SKM-1 treated with dmso at 0.1 percent for 144 hours (cell line): ENCODE measurements around the gene BTD.

ENCODE experiments used
- DNase-seq: peaks from one replicate; lab custom pipeline; 2025; ENCODE audit not compliant: unreplicated experiment; lab: John Stamatoyannopoulos, UW

Gene BTD

DNA sequence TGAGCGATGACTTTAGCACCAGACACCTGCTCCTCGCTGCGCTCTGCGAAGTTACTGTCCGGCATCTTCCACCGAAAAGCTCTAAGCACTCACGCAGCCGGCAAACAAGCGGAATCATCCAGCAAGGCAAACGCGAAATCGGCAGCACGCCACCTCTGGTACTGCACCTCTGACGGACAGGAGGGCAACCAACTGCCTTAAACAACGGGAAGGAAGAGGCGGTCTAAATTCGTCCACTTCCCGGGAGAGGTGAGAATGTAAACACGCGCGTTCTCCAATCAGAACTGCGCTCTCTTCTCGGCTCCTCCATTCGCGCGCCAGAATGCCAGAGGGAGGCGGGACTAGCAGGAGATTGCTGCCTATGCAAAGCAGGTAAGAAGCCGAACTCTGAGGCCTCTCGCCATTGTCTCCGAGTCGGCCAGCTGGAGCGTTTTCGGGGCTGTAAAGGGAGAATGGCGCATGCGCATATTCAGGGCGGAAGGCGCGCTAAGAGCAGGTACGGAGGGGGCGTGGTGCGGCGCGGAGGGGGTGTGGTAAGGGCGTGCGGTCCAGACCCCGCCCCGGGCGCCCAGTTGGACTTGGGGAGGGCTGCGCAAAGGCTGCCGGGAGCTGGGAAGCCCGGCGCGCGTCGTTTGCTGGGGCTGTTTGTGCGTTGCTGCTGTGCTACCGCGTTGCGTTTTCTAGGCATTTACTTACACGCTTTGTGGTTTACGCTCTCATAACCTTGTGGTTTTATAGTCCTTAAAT, at the start of gene BTD, which contains the start of gene HACL1:
BTD (plus strand) TSS at position 347 of the 747 bp plus-strand sequence. CDS start 33,695 bp downstream, outside the sequence.
HACL1 (minus strand) TSS at position 171 of the 747 bp plus-strand sequence; CDS start at position 65, 106 bp downstream.
- no peak for DNase-seq

DNA sequence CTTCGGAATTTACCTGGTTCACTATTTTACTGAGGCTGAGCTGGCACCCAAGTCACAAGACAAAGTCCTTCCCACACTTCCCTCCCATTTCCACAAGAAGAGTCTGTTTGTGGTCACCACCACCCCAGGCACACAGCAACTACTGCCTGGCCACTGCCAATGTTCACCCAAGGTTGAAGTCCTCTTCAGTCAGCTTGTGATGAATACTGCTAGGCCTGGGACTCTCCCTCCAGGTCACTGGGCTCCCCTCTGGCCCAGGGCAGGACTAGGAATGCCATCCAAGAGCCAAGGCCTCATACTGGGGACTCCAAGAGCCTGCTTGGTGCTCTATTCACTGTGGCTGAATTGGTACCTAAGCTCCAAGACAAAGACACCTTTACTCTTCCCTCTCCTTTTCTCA, 49.6 kb upstream of the BTD start:
- DNase-seq: no peak

GRCh38 chr3:15553749-15554148, 47.8 kb upstream of the BTD start:
- no peak for DNase-seq

GRCh38 chr3:15556512-15556911, 45.0 kb upstream of the BTD start:
- DNase-seq: peak; percentile 78

GRCh38 chr3:15557511-15557946, 44.0 kb upstream of the BTD start:
- DNase-seq: peak; percentile 43

- no peak for DNase-seq
Observed at GRCh38 chr3:15558581-15558980, 43.0 kb upstream of the BTD start.

- DNase-seq: no peak
Observed at GRCh38 chr3:15562560-15562959, 39.0 kb upstream of the BTD start.

- DNase-seq: no peak
Observed at GRCh38 chr3:15563190-15563589, 38.4 kb upstream of the BTD start.

- no peak for DNase-seq
Observed at GRCh38 chr3:15572138-15572537, 29.4 kb upstream of the BTD start.

GRCh38 chr3:15575446-15575845, 26.1 kb upstream of the BTD start:
- DNase-seq: no peak

DNA sequence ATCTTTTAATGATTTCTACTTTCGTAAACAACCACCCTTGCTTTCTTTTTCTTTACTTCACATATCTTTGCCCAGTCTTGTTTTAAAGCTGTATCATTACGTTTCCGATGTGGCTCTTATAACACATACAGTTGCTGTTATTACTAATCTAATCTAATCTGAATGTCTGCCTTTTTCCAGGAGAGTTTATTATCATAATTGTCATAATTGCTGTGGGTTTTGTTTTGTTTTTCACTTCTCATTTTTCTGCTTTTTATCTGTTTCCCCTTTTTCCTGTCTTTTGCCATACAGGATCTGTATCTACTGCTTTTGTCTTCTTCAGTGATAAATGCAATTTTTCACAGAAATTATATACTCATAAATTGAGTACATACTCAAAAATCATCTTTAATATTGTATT, 25.1 kb upstream of the BTD start:
- no peak for DNase-seq

DNA sequence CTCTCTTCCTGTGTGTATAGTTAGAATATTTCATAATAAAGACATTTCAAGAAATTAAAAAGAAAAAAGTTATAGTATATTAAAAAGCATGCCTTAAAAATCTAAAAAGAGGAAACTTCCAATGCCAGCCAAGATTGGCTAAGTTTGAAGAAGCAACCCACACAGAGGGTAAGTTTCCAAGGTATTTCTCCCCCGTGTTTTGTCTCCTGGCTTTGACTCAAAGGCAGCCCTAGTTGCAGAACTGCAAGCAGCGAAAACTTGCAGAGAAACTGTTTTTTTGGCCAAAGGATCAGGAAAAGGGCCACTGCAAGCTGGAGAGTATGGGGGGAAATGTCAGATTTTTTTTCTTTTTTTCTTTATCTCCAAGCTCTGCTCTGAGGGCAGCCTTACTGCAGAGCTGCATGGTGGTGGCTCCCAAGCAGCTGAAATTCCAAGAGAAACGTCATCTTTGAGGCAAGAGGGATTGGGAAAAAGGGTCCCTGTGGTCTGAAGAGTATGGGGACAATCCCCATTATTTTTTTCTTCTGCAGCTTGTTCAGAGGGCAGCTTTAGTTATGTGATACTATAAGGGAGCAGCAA, 23.2 kb upstream of the BTD start:
- no peak for DNase-seq

DNA sequence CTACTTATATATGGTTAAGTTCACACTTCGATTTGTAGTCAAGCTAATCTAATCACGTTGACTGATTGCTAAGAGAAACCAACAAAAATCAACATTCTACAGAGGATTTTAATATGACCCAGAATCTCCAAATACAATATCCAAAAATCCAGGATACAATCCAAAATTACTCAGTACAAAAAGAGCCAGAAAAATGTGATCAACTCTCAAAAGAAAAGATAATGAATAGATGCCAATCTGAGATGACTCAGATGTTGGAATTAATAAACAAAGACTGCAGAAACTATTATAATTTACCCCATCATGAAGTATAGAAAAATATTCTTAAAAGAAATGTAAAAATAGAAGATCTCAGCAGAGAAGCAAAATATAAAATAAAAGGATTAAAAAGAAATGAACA, 22.5 kb upstream of the BTD start:
- DNase-seq: no peak

- DNase-seq: no peak
Observed at GRCh38 chr3:15581471-15582394, 19.8 kb upstream of the BTD start.

DNA sequence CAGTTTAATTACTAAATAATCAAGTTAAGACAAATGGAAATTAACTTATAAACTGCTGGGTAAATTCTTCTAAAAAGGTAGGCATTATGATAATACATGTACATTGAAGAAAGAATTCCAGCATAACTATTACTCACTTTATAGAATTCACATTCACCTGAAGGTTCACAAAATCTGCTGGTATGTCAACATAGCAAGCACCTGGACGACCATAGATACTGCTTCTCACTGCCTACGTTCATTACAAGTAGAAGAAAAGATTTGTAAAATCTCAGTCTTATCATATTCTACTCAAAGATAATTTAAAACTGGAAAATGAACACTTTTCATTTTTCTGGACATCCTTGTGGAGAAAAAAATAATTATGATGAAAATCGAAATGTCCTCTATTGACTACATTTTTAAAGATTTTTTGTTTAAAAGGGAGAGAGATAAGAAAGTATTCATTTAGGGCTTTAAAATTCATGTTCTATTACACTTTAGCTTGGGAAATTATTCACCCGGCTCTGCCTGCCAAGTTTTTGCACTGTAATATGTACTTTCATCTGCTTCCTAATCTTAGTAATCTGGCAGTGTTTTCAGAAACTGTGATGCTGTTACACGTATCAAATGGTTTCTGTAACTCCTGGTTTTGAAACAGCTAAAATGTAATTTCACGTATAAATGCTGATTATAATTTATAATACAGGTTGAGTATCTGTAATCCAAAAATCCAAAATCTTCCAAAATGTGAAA, 16.3 kb upstream of the BTD start:
- no peak for DNase-seq

DNA sequence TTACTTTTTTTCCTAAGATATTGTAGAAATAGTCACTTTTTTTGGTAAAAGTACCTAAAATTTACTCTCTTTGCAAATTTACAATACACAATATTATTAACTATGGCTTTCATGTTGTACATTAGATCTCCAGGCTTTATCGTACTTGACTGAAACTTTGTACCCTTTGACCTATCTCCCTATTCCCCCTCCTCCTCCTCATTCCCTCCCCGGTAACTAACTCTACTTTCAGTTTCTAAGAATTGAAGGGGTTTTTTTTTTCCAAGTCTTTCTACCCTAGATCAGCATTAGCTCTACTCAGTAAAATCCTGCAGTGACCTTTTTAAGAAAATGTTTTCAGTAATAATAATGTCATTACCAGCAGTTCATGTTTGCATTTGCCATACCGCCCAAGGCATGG, 10.3 kb upstream of the BTD start:
- DNase-seq: no peak

DNA sequence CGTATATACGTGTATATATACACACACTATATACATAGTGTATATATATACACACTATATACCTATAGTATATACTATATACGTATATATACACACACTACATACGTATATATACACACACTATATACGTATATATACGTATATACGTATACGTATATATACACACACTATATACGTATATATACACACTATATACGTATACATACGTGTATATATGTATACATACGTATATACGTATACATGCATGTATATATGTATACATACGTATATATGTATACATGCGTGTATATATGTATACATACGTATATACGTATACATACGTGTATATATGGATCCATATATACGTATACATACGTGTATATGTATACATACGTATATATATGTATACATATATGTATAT, 9.6 kb upstream of the BTD start:
- no peak for DNase-seq

DNA sequence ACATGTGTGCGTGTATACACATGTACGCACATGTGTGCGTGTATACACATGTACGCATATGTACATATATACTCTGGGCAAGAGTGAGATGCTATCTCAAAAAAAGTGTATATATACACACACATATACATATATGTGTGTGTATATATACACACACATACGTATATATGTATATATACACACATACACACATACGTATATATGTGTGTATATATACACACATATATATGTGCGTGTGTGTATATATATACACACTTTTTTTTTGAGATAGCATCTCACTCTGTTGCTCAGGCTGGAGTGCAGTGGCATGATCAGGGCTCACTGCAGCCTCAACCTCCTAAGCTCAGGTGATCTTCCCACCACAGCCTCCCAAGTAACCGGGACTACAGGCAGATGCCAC, 8.6 kb upstream of the BTD start:
- DNase-seq: no peak

GRCh38 chr3:15595955-15596354, 5.6 kb upstream of the BTD start:
- DNase-seq: no peak

- no peak for DNase-seq
Observed at GRCh38 chr3:15601046-15601398, 523 bp upstream of the BTD start.

DNA sequence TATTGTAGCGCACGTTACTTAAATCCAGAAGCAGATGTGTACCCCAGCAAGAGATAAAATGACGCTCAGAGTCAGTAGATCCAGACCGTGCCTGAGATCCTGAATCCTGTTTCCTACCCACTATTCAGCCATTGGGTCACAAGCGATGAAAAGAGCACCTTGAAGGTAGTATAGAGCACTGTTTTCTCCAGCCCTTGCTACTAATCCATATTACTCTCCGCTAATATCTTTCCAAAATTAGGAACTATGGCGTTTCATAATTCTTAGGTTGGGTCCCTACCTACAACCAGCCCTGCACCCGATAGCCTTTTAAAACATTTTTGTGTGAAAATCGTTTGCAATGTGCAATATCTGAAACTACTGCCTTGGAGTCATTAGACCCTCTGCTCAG, 596 bp downstream of the BTD start:
- DNase-seq: no peak
